ENCODE results near the gene FOSL1. TPM values are rescaled to one million over a fixed set of nuclear protein-coding genes. Genes with fewer than 3 reads are reported as not detected.

FOSL1 gene
- total and polyA plus RNA-seq, 4 donors = 0.17 to 0.20 TPM; not detected in 2

DNA sequence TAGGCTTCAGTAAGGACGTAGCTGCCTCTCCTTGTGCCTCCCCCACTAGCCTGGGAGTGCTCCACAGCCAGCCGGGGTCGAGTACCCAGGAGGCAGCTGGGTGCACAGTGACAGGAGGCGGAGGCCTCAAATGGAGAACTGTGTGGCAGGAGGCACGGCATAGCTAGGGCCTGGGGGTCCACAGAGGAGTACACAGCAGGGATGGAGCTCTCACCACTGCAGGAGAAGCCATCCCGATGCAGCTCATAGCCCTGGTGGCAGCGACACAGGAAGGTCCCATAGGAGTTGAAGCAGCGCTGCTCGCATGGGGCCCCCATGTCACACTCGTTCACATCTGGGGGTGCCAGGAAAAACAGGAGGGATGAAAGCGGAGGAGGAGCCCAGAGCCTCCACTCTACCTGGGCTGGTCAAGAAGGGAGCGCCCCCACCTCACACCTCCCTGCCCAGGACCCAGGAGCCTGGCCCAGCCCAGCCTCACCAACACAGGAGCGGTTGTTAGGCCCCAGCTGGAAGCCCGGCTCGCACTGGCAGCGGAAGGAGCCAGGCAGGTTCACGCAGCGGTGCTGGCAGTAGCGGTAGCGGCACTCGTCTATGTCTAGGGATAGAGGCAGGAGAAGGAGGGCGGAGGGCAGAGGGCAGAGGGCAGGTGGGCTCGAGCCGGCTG, 30.4 kb downstream of the FOSL1 start:
- WGBS = 83% methylated on average over 24 of the region's 24 CpGs
- no peak for DNase-seq (ENCODE audit: low spot score)
- no peak for TF ChIP-seq ZBTB33 (IDR thresholded peaks at IDR 0.05)
- no peak for TF ChIP-seq HNF4A (conservative IDR thresholded peaks at IDR 0.05)
- no peak for TF ChIP-seq FOXA2 (IDR thresholded peaks at IDR 0.05)
- no peaks in the 10 kb centered on the region for H3K27me3 ChIP-seq (ENCODE audit: control insufficient read depth in 4 of 4, insufficient read depth in 4 of 4, low read length in 3 of 4)
- H3K4me1 ChIP-seq (ENCODE audit: control insufficient read depth in 4 of 4, insufficient read depth in 4 of 4, low read length in 3 of 4) = peaks cover 0 to 20% (median 6%) of the 10 kb centered on the region in 4 donors
- H3K27ac ChIP-seq (ENCODE audit: low read depth in 1 of 2, low read length in 2 of 2) = no peak overlapping the region
- H3K9me3 ChIP-seq (ENCODE audit: control insufficient read depth in 4 of 4, low read length in 3 of 4) = no peaks in the 10 kb centered on the region
- peaks cover 6 to 25% (median 8%) of the 10 kb centered on the region in 4 donors for H3K36me3 ChIP-seq (ENCODE audit: control insufficient read depth in 4 of 4, insufficient read depth in 3 of 4, low read depth in 1 of 4, low read length in 3 of 4)
- no peak overlapping the region for H3K4me3 ChIP-seq (ENCODE audit: low read depth in 1 of 3, low read length in 3 of 3)
- H3K9ac ChIP-seq (ENCODE audit: low read depth in 1 of 2, low read length in 2 of 2) = no peak overlapping the region

- 95% methylated on average over 3 of the region's 3 CpGs for WGBS
- H3K4me1 ChIP-seq (ENCODE audit: control insufficient read depth in 4 of 4, insufficient read depth in 4 of 4, low read length in 3 of 4) = peaks cover 0 to 20% (median 6%) of the 10 kb centered on the region in 4 donors
- no peak overlapping the region for H3K4me3 ChIP-seq (ENCODE audit: low read depth in 1 of 3, low read length in 3 of 3)
- peaks cover 11 to 34% (median 12%) of the 10 kb centered on the region in 4 donors for H3K36me3 ChIP-seq (ENCODE audit: control insufficient read depth in 4 of 4, insufficient read depth in 3 of 4, low read depth in 1 of 4, low read length in 3 of 4)
- no peaks in the 10 kb centered on the region for H3K27me3 ChIP-seq (ENCODE audit: control insufficient read depth in 4 of 4, insufficient read depth in 4 of 4, low read length in 3 of 4)
- no peak for DNase-seq (ENCODE audit: low spot score)
- H3K27ac ChIP-seq (ENCODE audit: low read depth in 1 of 2, low read length in 2 of 2) = no peak overlapping the region
- TF ChIP-seq YY1 (IDR thresholded peaks at IDR 0.05) (no peak), TAF1 (conservative IDR thresholded peaks at IDR 0.05) (no peak), GABPA (IDR thresholded peaks at IDR 0.05 in 1 of 2, conservative IDR thresholded peaks at IDR 0.05 in 1 of 2) (no peak), MAX (IDR thresholded peaks at IDR 0.05) (no peak), HNF4G (IDR thresholded peaks at IDR 0.05) (no peak), RXRA (IDR thresholded peaks at IDR 0.05) (no peak), RAD21 (IDR thresholded peaks at IDR 0.05) (no peak)
- TF ChIP-seq, protein P1, sequence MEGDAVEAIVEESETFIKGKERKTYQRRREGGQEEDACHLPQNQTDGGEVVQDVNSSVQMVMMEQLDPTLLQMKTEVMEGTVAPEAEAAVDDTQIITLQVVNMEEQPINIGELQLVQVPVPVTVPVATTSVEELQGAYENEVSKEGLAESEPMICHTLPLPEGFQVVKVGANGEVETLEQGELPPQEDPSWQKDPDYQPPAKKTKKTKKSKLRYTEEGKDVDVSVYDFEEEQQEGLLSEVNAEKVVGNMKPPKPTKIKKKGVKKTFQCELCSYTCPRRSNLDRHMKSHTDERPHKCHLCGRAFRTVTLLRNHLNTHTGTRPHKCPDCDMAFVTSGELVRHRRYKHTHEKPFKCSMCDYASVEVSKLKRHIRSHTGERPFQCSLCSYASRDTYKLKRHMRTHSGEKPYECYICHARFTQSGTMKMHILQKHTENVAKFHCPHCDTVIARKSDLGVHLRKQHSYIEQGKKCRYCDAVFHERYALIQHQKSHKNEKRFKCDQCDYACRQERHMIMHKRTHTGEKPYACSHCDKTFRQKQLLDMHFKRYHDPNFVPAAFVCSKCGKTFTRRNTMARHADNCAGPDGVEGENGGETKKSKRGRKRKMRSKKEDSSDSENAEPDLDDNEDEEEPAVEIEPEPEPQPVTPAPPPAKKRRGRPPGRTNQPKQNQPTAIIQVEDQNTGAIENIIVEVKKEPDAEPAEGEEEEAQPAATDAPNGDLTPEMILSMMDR (IDR thresholded peaks at IDR 0.05; ENCODE audit: low read depth, low read length, missing input control) = no peak
- TF ChIP-seq, protein P2, sequence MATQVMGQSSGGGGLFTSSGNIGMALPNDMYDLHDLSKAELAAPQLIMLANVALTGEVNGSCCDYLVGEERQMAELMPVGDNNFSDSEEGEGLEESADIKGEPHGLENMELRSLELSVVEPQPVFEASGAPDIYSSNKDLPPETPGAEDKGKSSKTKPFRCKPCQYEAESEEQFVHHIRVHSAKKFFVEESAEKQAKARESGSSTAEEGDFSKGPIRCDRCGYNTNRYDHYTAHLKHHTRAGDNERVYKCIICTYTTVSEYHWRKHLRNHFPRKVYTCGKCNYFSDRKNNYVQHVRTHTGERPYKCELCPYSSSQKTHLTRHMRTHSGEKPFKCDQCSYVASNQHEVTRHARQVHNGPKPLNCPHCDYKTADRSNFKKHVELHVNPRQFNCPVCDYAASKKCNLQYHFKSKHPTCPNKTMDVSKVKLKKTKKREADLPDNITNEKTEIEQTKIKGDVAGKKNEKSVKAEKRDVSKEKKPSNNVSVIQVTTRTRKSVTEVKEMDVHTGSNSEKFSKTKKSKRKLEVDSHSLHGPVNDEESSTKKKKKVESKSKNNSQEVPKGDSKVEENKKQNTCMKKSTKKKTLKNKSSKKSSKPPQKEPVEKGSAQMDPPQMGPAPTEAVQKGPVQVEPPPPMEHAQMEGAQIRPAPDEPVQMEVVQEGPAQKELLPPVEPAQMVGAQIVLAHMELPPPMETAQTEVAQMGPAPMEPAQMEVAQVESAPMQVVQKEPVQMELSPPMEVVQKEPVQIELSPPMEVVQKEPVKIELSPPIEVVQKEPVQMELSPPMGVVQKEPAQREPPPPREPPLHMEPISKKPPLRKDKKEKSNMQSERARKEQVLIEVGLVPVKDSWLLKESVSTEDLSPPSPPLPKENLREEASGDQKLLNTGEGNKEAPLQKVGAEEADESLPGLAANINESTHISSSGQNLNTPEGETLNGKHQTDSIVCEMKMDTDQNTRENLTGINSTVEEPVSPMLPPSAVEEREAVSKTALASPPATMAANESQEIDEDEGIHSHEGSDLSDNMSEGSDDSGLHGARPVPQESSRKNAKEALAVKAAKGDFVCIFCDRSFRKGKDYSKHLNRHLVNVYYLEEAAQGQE (IDR thresholded peaks at IDR 0.05) = no peak
- no peaks in the 10 kb centered on the region for H3K9me3 ChIP-seq (ENCODE audit: control insufficient read depth in 4 of 4, low read length in 3 of 4)
- H3K9ac ChIP-seq (ENCODE audit: low read depth in 1 of 2, low read length in 2 of 2) = no peak overlapping the region
These were observed 31.3 kb downstream of the FOSL1 start for GRCh38 chr11:65868907-65869306.

Measured in liver (tissue), 9 donors.